HL-60 (cell line): ENCODE results near the gene FOLR2.

Experiments
- DNase-seq, 2 experiments: peaks; one replicate each; pipeline ENCODE4 v3.0.0-alpha.2; 2010 to 2020; ENCODE audit warnings: low read depth in 1 of 2, low spot score in 1 of 2
- H3K27ac ChIP-seq: fragments of 250-450 bp; sonication (Bioruptor Pico); replicated peaks from 2 replicates; pipeline ENCODE4 v1.5.1; 2020; ENCODE audit warnings: mild to moderate bottlenecking, moderate library complexity
- H3K27me3 ChIP-seq: fragments of 250-450 bp; sonication (Bioruptor Pico); 2 replicates; pipeline ENCODE4 v1.5.1; 2021; ENCODE audit warnings: mild to moderate bottlenecking, moderate library complexity; ENCODE audit not compliant: insufficient read depth, poor library complexity, severe bottlenecking
- H3K4me3 ChIP-seq: replicated peaks from 2 replicates; pipeline ENCODE4 v1.5.1; 2011; ENCODE audit warnings: mild to moderate bottlenecking, control low read depth, low read length; ENCODE audit not compliant: insufficient read depth
- CTCF ChIP-seq: IDR thresholded peaks from one replicate; pipeline ENCODE4 v1.5.1; 2011; ENCODE audit warnings: low read length, control low read depth, inconsistent platforms; ENCODE audit not compliant: insufficient read depth
- GABPA ChIP-seq: IDR thresholded peaks from 2 replicates; pipeline ENCODE4 v1.6.1; 2012; ENCODE audit warnings: low read depth
- POLR2AphosphoS5 ChIP-seq: IDR thresholded peaks from 2 replicates; pipeline ENCODE4 v1.6.1; 2012; ENCODE audit warnings: low read depth
- SPI1 ChIP-seq: IDR thresholded peaks from 2 replicates; pipeline ENCODE4 v1.6.1; 2012; ENCODE audit warnings: low read depth, mild to moderate bottlenecking, borderline replicate concordance
- TF ChIP-seq, protein P1 (sequence below): IDR thresholded peaks from 2 replicates; pipeline ENCODE4 v1.6.1; 2012; ENCODE audit warnings: low read depth; ENCODE audit not compliant: insufficient replicate concordance

FOLR2 gene

GRCh38 chr11:72229336-72229924 is 12.8 kb downstream of the FOLR2 start:
- no peak for TF ChIP-seq POLR2AphosphoS5
- no peak for TF ChIP-seq GABPA
- TF ChIP-seq, protein P1, sequence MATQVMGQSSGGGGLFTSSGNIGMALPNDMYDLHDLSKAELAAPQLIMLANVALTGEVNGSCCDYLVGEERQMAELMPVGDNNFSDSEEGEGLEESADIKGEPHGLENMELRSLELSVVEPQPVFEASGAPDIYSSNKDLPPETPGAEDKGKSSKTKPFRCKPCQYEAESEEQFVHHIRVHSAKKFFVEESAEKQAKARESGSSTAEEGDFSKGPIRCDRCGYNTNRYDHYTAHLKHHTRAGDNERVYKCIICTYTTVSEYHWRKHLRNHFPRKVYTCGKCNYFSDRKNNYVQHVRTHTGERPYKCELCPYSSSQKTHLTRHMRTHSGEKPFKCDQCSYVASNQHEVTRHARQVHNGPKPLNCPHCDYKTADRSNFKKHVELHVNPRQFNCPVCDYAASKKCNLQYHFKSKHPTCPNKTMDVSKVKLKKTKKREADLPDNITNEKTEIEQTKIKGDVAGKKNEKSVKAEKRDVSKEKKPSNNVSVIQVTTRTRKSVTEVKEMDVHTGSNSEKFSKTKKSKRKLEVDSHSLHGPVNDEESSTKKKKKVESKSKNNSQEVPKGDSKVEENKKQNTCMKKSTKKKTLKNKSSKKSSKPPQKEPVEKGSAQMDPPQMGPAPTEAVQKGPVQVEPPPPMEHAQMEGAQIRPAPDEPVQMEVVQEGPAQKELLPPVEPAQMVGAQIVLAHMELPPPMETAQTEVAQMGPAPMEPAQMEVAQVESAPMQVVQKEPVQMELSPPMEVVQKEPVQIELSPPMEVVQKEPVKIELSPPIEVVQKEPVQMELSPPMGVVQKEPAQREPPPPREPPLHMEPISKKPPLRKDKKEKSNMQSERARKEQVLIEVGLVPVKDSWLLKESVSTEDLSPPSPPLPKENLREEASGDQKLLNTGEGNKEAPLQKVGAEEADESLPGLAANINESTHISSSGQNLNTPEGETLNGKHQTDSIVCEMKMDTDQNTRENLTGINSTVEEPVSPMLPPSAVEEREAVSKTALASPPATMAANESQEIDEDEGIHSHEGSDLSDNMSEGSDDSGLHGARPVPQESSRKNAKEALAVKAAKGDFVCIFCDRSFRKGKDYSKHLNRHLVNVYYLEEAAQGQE = no peak
- no peak for TF ChIP-seq SPI1
- no peak for TF ChIP-seq CTCF
- no peaks in the 10 kb centered on the region for H3K27me3 ChIP-seq
- H3K27ac ChIP-seq = no peak overlapping the region
- H3K4me3 ChIP-seq = no peak overlapping the region
- no peak for DNase-seq

GRCh38 chr11:72229925-72230763 is 13.6 kb downstream of the FOLR2 start:
- H3K4me3 ChIP-seq = no peak overlapping the region
- no peaks in the 10 kb centered on the region for H3K27me3 ChIP-seq
- H3K27ac ChIP-seq = no peak overlapping the region
- DNase-seq = no peak
- no peak for TF ChIP-seq POLR2AphosphoS5
- no peak for TF ChIP-seq SPI1
- TF ChIP-seq, protein P1 = no peak
- TF ChIP-seq GABPA = no peak
- no peak for TF ChIP-seq CTCF

DNA sequence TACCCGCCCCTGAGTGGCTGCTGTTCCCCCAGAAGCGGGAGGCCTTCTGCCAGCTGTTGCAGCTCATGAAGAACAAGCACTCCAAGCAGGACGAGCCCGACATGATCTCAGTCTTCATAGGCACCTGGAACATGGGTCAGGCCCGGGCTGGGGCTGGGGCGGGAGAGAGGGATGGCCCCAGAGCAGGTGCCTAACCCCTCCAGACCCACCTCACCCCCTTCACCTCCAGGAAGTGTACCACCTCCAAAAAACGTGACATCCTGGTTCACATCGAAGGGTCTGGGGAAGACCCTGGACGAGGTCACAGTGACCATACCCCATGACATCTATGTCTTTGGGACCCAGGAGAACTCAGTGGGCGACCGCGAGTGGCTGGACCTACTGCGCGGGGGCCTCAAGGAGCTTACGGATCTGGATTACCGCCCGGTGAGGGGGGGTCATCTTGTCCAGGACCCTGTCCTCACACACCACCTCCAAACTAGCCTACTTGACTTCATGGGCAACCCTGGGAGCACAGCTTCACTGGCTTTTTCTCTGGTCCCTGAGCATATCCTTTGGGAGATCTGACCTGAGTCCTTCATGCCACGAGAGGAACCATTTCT is 14.3 kb downstream of the FOLR2 start:
- no peak for DNase-seq
- TF ChIP-seq GABPA = no peak
- TF ChIP-seq, protein P1 = no peak
- TF ChIP-seq CTCF = no peak
- no peak for TF ChIP-seq POLR2AphosphoS5
- no peak for TF ChIP-seq SPI1
- Histone ChIP-seq H3K4me3 (no peak overlapping the region), H3K27me3 (no peaks in the 10 kb centered on the region), H3K27ac (no peak overlapping the region)
